ENCODE measurements around the gene PCDHGA3.
A peak's percentile ranks its signal among the peaks of the same experiment; 100 is the strongest.
"Not testable (repeated sequence)": the region's sequence is repeated elsewhere in the genome, so short reads cannot be mapped to it uniquely, and the experiment has no call there.

Gene PCDHGA3

GRCh38 chr5:141345327-141345726 is 1.7 kb downstream of the PCDHGA3 start:
- TF ChIP-seq EZH2 (IDR thresholded peaks at IDR 0.05; ENCODE audit: borderline replicate concordance, low read depth, low read length, severe bottlenecking): no peak
- TF ChIP-seq, protein P1, sequence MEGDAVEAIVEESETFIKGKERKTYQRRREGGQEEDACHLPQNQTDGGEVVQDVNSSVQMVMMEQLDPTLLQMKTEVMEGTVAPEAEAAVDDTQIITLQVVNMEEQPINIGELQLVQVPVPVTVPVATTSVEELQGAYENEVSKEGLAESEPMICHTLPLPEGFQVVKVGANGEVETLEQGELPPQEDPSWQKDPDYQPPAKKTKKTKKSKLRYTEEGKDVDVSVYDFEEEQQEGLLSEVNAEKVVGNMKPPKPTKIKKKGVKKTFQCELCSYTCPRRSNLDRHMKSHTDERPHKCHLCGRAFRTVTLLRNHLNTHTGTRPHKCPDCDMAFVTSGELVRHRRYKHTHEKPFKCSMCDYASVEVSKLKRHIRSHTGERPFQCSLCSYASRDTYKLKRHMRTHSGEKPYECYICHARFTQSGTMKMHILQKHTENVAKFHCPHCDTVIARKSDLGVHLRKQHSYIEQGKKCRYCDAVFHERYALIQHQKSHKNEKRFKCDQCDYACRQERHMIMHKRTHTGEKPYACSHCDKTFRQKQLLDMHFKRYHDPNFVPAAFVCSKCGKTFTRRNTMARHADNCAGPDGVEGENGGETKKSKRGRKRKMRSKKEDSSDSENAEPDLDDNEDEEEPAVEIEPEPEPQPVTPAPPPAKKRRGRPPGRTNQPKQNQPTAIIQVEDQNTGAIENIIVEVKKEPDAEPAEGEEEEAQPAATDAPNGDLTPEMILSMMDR (IDR thresholded peaks at IDR 0.05; ENCODE audit: borderline replicate concordance, extremely low read depth, low read length, poor library complexity, severe bottlenecking): no peak
- Histone ChIP-seq H3K27me3 (ENCODE audit: insufficient read depth, low read length, poor library complexity) (no peaks in the 10 kb centered on the region), H3K9me3 (ENCODE audit: insufficient read depth, low read length, severe bottlenecking) (no peaks in the 10 kb centered on the region), H3K4me2 (ENCODE audit: insufficient read depth, low read length) (no peak overlapping the region), H3K9ac (ENCODE audit: low read depth, low read length) (no peak overlapping the region), H3K4me3 (ENCODE audit: low read depth in 1 of 2, low read length in 2 of 2) (no peak overlapping the region), H3K79me2 (ENCODE audit: insufficient read depth, low read length) (no peaks in the 10 kb centered on the region), H3K27ac (ENCODE audit: low read length) (no peak overlapping the region), H3K4me1 (ENCODE audit: insufficient read depth, low read length) (no peaks in the 10 kb centered on the region), H3K36me3 (ENCODE audit: insufficient read depth, low read length) (no peaks in the 10 kb centered on the region), H2AFZ (ENCODE audit: low read depth, low read length) (no peak overlapping the region), H4K20me1 (ENCODE audit: insufficient read depth, low read length) (no peaks in the 10 kb centered on the region)
- no peak for DNase-seq
- no peak for ATAC-seq (ENCODE audit: insufficient read depth, low read depth)

DNA sequence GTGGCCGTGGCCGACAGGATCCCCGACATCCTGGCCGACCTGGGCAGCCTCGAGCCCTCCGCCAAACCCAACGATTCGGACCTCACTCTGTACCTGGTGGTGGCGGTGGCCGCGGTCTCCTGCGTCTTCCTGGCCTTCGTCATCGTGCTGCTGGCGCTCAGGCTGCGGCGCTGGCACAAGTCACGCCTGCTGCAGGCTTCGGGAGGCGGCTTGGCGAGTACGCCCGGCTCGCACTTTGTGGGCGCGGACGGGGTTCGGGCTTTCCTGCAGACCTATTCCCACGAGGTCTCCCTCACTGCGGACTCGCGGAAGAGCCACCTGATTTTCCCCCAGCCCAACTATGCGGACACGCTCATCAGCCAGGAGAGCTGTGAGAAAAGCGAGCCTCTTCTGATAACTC is 2.4 kb downstream of the PCDHGA3 start:
- not testable (repeated sequence) for H3K27me3 ChIP-seq (ENCODE audit: insufficient read depth, low read length, poor library complexity); H4K20me1 ChIP-seq (ENCODE audit: insufficient read depth, low read length); H3K36me3 ChIP-seq (ENCODE audit: insufficient read depth, low read length); H3K27ac ChIP-seq (ENCODE audit: low read length); H3K4me2 ChIP-seq (ENCODE audit: insufficient read depth, low read length); H3K4me3 ChIP-seq (ENCODE audit: low read depth in 1 of 2, low read length in 2 of 2); H3K79me2 ChIP-seq (ENCODE audit: insufficient read depth, low read length); H2AFZ ChIP-seq (ENCODE audit: low read depth, low read length); H3K9ac ChIP-seq (ENCODE audit: low read depth, low read length); H3K4me1 ChIP-seq (ENCODE audit: insufficient read depth, low read length); H3K9me3 ChIP-seq (ENCODE audit: insufficient read depth, low read length, severe bottlenecking); ATAC-seq (ENCODE audit: insufficient read depth, low read depth); DNase-seq

- ATAC-seq (ENCODE audit: insufficient read depth, low read depth): no peak
- Histone ChIP-seq H3K36me3 (ENCODE audit: insufficient read depth, low read length) (no peaks in the 10 kb centered on the region), H3K27me3 (ENCODE audit: insufficient read depth, low read length, poor library complexity) (no peaks in the 10 kb centered on the region), H2AFZ (ENCODE audit: low read depth, low read length) (0 out of 2 replicates have a peak within 1 kb of the TSS, but pooled peaks have one; percentile 10), H3K4me3 (ENCODE audit: low read depth in 1 of 2, low read length in 2 of 2) (no peak within 1 kb of the TSS), H4K20me1 (ENCODE audit: insufficient read depth, low read length) (no peaks in the 10 kb centered on the region), H3K9me3 (ENCODE audit: insufficient read depth, low read length, severe bottlenecking) (no peaks in the 10 kb centered on the region), H3K27ac (ENCODE audit: low read length) (no peak within 1 kb of the TSS), H3K9ac (ENCODE audit: low read depth, low read length) (no peak within 1 kb of the TSS), H3K4me1 (ENCODE audit: insufficient read depth, low read length) (no peaks in the 10 kb centered on the region), H3K79me2 (ENCODE audit: insufficient read depth, low read length) (no peaks in the 10 kb centered on the region), H3K4me2 (ENCODE audit: insufficient read depth, low read length) (no peak within 1 kb of the TSS)
- DNase-seq: no peak
- TF ChIP-seq EZH2 (IDR thresholded peaks at IDR 0.05; ENCODE audit: borderline replicate concordance, low read depth, low read length, severe bottlenecking): no peak
- TF ChIP-seq, protein P1 (IDR thresholded peaks at IDR 0.05; ENCODE audit: borderline replicate concordance, extremely low read depth, low read length, poor library complexity, severe bottlenecking): peak; percentile 17
These were observed 6.4 kb downstream of the PCDHGA3 start, which contains the start of gene PCDHGB1 for GRCh38 chr5:141349917-141350619. Gene PCDHGB1 (plus strand): TSS chr5:141350099. CDS start chr5:141350261, 162 bp downstream.

- Histone ChIP-seq H4K20me1 (ENCODE audit: insufficient read depth, low read length) (no peaks in the 10 kb centered on the region), H3K4me1 (ENCODE audit: insufficient read depth, low read length) (no peaks in the 10 kb centered on the region), H3K4me2 (ENCODE audit: insufficient read depth, low read length) (no peak overlapping the region), H3K9me3 (ENCODE audit: insufficient read depth, low read length, severe bottlenecking) (no peaks in the 10 kb centered on the region), H3K27ac (ENCODE audit: low read length) (no peak overlapping the region), H2AFZ (ENCODE audit: low read depth, low read length) (no peak overlapping the region), H3K9ac (ENCODE audit: low read depth, low read length) (no peak overlapping the region), H3K4me3 (ENCODE audit: low read depth in 1 of 2, low read length in 2 of 2) (no peak overlapping the region), H3K27me3 (ENCODE audit: insufficient read depth, low read length, poor library complexity) (no peaks in the 10 kb centered on the region), H3K79me2 (ENCODE audit: insufficient read depth, low read length) (no peaks in the 10 kb centered on the region), H3K36me3 (ENCODE audit: insufficient read depth, low read length) (no peaks in the 10 kb centered on the region)
- TF ChIP-seq, protein P1 (IDR thresholded peaks at IDR 0.05; ENCODE audit: borderline replicate concordance, extremely low read depth, low read length, poor library complexity, severe bottlenecking): no peak
- no peak for TF ChIP-seq EZH2 (IDR thresholded peaks at IDR 0.05; ENCODE audit: borderline replicate concordance, low read depth, low read length, severe bottlenecking)
- DNase-seq (no peak), ATAC-seq (ENCODE audit: insufficient read depth, low read depth) (no peak)
These were observed 8.0 kb downstream of the PCDHGA3 start for GRCh38 chr5:141351591-141351990.
